B cell (primary cell): ENCODE results near the gene HACD4.

Experiments
- CTCF ChIP-seq: fragments of 200-600 bp; IDR thresholded peaks from one replicate; pipeline ENCODE4 v1.8.0; 2022; ENCODE audit warnings: antibody characterized with exemption, mild to moderate bottlenecking
- EZH2 ChIP-seq: IDR thresholded peaks from 2 replicates; pipeline ENCODE4 v1.6.1; 2012; ENCODE audit warnings: borderline replicate concordance, low read depth, mild to moderate bottlenecking, moderate library complexity, low read length; ENCODE audit not compliant: insufficient read depth, poor library complexity, severe bottlenecking

GRCh38 chr9:21030389-21031035 lies 928 bp downstream of the HACD4 start:
- TF ChIP-seq CTCF = no peak
- no peak for TF ChIP-seq EZH2
